Activated CD4-positive, alpha-beta T cell treated with anti-CD3 and anti-CD28 coated beads, Interleukin-2, amount 50 U/mL, for 4 hours (primary cell): ENCODE results near the gene FRMD1.

Source experiments
- DNase-seq, 2 experiments: peaks; one replicate each; pipeline ENCODE4 v3.0.0-alpha.2; 2020

Gene FRMD1

GRCh38 chr6:168053957-168054471 lies 25.0 kb downstream of the FRMD1 start:
- DNase-seq = no peak

GRCh38 chr6:168053086-168053956 lies 25.7 kb downstream of the FRMD1 start:
- no peak for DNase-seq

- no peak for DNase-seq
Measured at GRCh38 chr6:168052291-168052891, 26.6 kb downstream of the FRMD1 start.

- DNase-seq = no peak
Measured at GRCh38 chr6:168051648-168052047, 27.4 kb downstream of the FRMD1 start.

GRCh38 chr6:168050881-168051586 lies 28.0 kb downstream of the FRMD1 start:
- no peak for DNase-seq

GRCh38 chr6:168050225-168050880 lies 28.7 kb downstream of the FRMD1 start:
- DNase-seq = no peak

GRCh38 chr6:168049706-168050224 lies 29.2 kb downstream of the FRMD1 start:
- no peak for DNase-seq

- no peak for DNase-seq
Measured at GRCh38 chr6:168049277-168049676, 29.7 kb downstream of the FRMD1 start.

GRCh38 chr6:168048724-168049025 lies 30.3 kb downstream of the FRMD1 start:
- no peak for DNase-seq

- no peak for DNase-seq
Measured at GRCh38 chr6:168047841-168048723, 30.9 kb downstream of the FRMD1 start.

GRCh38 chr6:168046696-168047095 lies 32.3 kb downstream of the FRMD1 start:
- DNase-seq = no peak

- no peak for DNase-seq
Measured at GRCh38 chr6:168045706-168046620, 33.0 kb downstream of the FRMD1 start.

GRCh38 chr6:168045141-168045691 lies 33.8 kb downstream of the FRMD1 start:
- no peak for DNase-seq

GRCh38 chr6:168044521-168045130 lies 34.4 kb downstream of the FRMD1 start:
- no peak for DNase-seq

GRCh38 chr6:168043848-168044415 lies 35.1 kb downstream of the FRMD1 start:
- no peak for DNase-seq

- DNase-seq = no peak
Measured at GRCh38 chr6:168043193-168043847, 35.7 kb downstream of the FRMD1 start.

- DNase-seq = no peak
Measured at GRCh38 chr6:168042426-168043192, 36.4 kb downstream of the FRMD1 start.

GRCh38 chr6:168041928-168042327 lies 37.1 kb downstream of the FRMD1 start:
- DNase-seq = no peak
